ENCODE measurements around the gene SULT1A1. TPM values are rescaled to one million over a fixed set of nuclear protein-coding genes. Genes with fewer than 3 reads are reported as not detected.
"Not testable (repeated sequence)": the region's sequence is repeated elsewhere in the genome, so short reads cannot be mapped to it uniquely, and the experiment has no call there.

Gene SULT1A1
- total and polyA plus RNA-seq, 3 experiments from 2014 or later: 5.9 to 7.4 (median 7.3) TPM

- not testable (repeated sequence) for H3K27me3 Mint-ChIP-seq; H3K27me3 ChIP-seq (ENCODE audit: insufficient read depth, low read length, poor library complexity, severe bottlenecking)
These were observed 10.2 kb downstream of the SULT1A1 start for GRCh38 chr16:28599377-28600285.

GRCh38 chr16:28597692-28598261 lies 12.1 kb downstream of the SULT1A1 start:
- ChIA-PET CTCF (interaction anchor here (1.2 kb wide), 1 partner anchor 18 kb away, joined by 3 read pairs; no protein-coding TSS in a partner anchor), POLR2A (no interaction called here)

More at GRCh38 chr16:28599377-28600285, 10.2 kb downstream of the SULT1A1 start:
- H3K4me3 Mint-ChIP-seq; CTCF ChIA-PET; H3K27ac ChIP-seq (ENCODE audit: low read depth, low read length); H3K36me3 Mint-ChIP-seq; DNase-seq; H3K4me1 ChIP-seq (ENCODE audit: insufficient read depth, low read length); H3K4me1 Mint-ChIP-seq; H3K4me3 ChIP-seq (ENCODE audit: low read length); H3K9me3 ChIP-seq (ENCODE audit: low read length); H3K36me3 ChIP-seq (ENCODE audit: insufficient read depth, low read length); H3K9me3 Mint-ChIP-seq; POLR2A ChIA-PET; H3K27ac Mint-ChIP-seq: not testable (repeated sequence)

GRCh38 chr16:28596840-28597691 lies 12.8 kb downstream of the SULT1A1 start, which contains the start of gene SULT1A2:
Gene SULT1A2, minus strand, starts transcription at chr16:28597050. Its CDS starts 1,120 bp downstream, at chr16:28595930.
- Histone ChIP-seq H3K9me3 (ENCODE audit: low read length) (no peaks in the 10 kb centered on the region), H3K27me3 (ENCODE audit: insufficient read depth, low read length, poor library complexity, severe bottlenecking) (no peaks in the 10 kb centered on the region), H3K4me3 (ENCODE audit: low read length) (no peak within 1 kb of the TSS), H3K4me1 (ENCODE audit: insufficient read depth, low read length) (no peaks in the 10 kb centered on the region), H3K36me3 (ENCODE audit: insufficient read depth, low read length) (no peaks in the 10 kb centered on the region), H3K27ac (ENCODE audit: low read depth, low read length) (peak within 1 kb of the TSS; percentile 54)
- Mint-ChIP-seq H3K4me3 (no peak within 1 kb of the TSS), H3K27ac (peak within 1 kb of the TSS in 2 of 8 donors; percentile 17 to 48), H3K9me3 (no peaks in the 10 kb centered on the region), H3K4me1 (peaks cover 0 to 3% (median 3%) of the 10 kb centered on the region in 3 donors), H3K27me3 (peaks cover 0 to 2% of the 10 kb centered on the region in 2 donors), H3K36me3 (peaks cover 0 to 8% (median 0%) of the 10 kb centered on the region in 3 donors)
- DNase-seq: no peak
- ChIA-PET POLR2A (no interaction called here), CTCF (interaction anchor here (1.2 kb wide), 1 partner anchor 19 kb away, joined by 3 read pairs; no protein-coding TSS in a partner anchor)

More at GRCh38 chr16:28597692-28598261, 12.1 kb downstream of the SULT1A1 start:
- Histone ChIP-seq H3K4me3 (ENCODE audit: low read length) (no peak overlapping the region), H3K36me3 (ENCODE audit: insufficient read depth, low read length) (no peaks in the 10 kb centered on the region), H3K27me3 (ENCODE audit: insufficient read depth, low read length, poor library complexity, severe bottlenecking) (no peaks in the 10 kb centered on the region), H3K9me3 (ENCODE audit: low read length) (no peaks in the 10 kb centered on the region), H3K27ac (ENCODE audit: low read depth, low read length) (peak overlapping the region; percentile 31), H3K4me1 (ENCODE audit: insufficient read depth, low read length) (no peaks in the 10 kb centered on the region)
- H3K27ac Mint-ChIP-seq: peak overlapping the region in 1 of 8 donors; percentile 48
- H3K4me1 Mint-ChIP-seq: peaks cover 0 to 3% (median 2%) of the 10 kb centered on the region in 3 donors
- no peaks in the 10 kb centered on the region for H3K9me3 Mint-ChIP-seq
- H3K4me3 Mint-ChIP-seq: no peak overlapping the region
- DNase-seq: no peak
- peaks cover 0 to under 1% (median 0%) of the 10 kb centered on the region in 3 donors for H3K36me3 Mint-ChIP-seq
- H3K27me3 Mint-ChIP-seq: no peaks in the 10 kb centered on the region

- peaks cover 0 to 3% (median 3%) of the 10 kb centered on the region in 3 donors for H3K4me1 Mint-ChIP-seq
- Histone ChIP-seq H3K27me3 (ENCODE audit: insufficient read depth, low read length, poor library complexity, severe bottlenecking) (no peaks in the 10 kb centered on the region), H3K9me3 (ENCODE audit: low read length) (no peaks in the 10 kb centered on the region), H3K36me3 (ENCODE audit: insufficient read depth, low read length) (no peaks in the 10 kb centered on the region), H3K4me1 (ENCODE audit: insufficient read depth, low read length) (no peaks in the 10 kb centered on the region), H3K27ac (ENCODE audit: low read depth, low read length) (no peak overlapping the region), H3K4me3 (ENCODE audit: low read length) (no peak overlapping the region)
- ChIA-PET POLR2A (no interaction called here), CTCF (no interaction called here)
- peaks cover 0 to 2% of the 10 kb centered on the region in 2 donors for H3K27me3 Mint-ChIP-seq
- H3K9me3 Mint-ChIP-seq: no peaks in the 10 kb centered on the region
- H3K27ac Mint-ChIP-seq: no peak overlapping the region
- H3K36me3 Mint-ChIP-seq: peaks cover 0 to 17% (median 0%) of the 10 kb centered on the region in 3 donors
- H3K4me3 Mint-ChIP-seq: no peak overlapping the region
- DNase-seq: no peak
These were observed 13.7 kb downstream of the SULT1A1 start for GRCh38 chr16:28596115-28596630.

GRCh38 chr16:28595451-28595850 lies 14.4 kb downstream of the SULT1A1 start:
- H3K9me3 ChIP-seq (ENCODE audit: low read length); H3K27ac ChIP-seq (ENCODE audit: low read depth, low read length); H3K27me3 ChIP-seq (ENCODE audit: insufficient read depth, low read length, poor library complexity, severe bottlenecking); H3K4me1 ChIP-seq (ENCODE audit: insufficient read depth, low read length); H3K36me3 ChIP-seq (ENCODE audit: insufficient read depth, low read length); POLR2A ChIA-PET; H3K9me3 Mint-ChIP-seq; H3K4me1 Mint-ChIP-seq; DNase-seq; H3K27me3 Mint-ChIP-seq; H3K4me3 ChIP-seq (ENCODE audit: low read length); CTCF ChIA-PET; H3K4me3 Mint-ChIP-seq; H3K27ac Mint-ChIP-seq: not testable (repeated sequence)
- peaks cover 0 to 24% (median 0%) of the 10 kb centered on the region in 3 donors for H3K36me3 Mint-ChIP-seq

- Histone ChIP-seq H3K4me3 (ENCODE audit: low read length) (no peak overlapping the region), H3K27ac (ENCODE audit: low read depth, low read length) (no peak overlapping the region), H3K36me3 (ENCODE audit: insufficient read depth, low read length) (peaks cover 8% of the 10 kb centered on the region), H3K9me3 (ENCODE audit: low read length) (no peaks in the 10 kb centered on the region), H3K4me1 (ENCODE audit: insufficient read depth, low read length) (no peaks in the 10 kb centered on the region), H3K27me3 (ENCODE audit: insufficient read depth, low read length, poor library complexity, severe bottlenecking) (no peaks in the 10 kb centered on the region)
- Mint-ChIP-seq H3K27ac (peak overlapping the region in 6 of 8 donors; percentile 47 to 98 (median 71)), H3K4me3 (peak overlapping the region in 1 of 7 donors; percentile 32), H3K4me1 (peaks cover 0 to 3% (median 3%) of the 10 kb centered on the region in 3 donors), H3K9me3 (no peaks in the 10 kb centered on the region), H3K36me3 (peaks cover 0 to 48% (median 3%) of the 10 kb centered on the region in 3 donors), H3K27me3 (peaks cover 0 to 2% of the 10 kb centered on the region in 2 donors)
- no peak for DNase-seq
- CTCF ChIA-PET: interaction anchor here (0.6 kb wide), 1 partner anchor 369 kb away, joined by 3 read pairs; no protein-coding TSS in a partner anchor
- POLR2A ChIA-PET: interaction anchor here (0.6 kb wide), 1 partner anchor 17 kb away, joined by 4 read pairs; no protein-coding TSS in a partner anchor
These were observed 16.8 kb downstream of the SULT1A1 start for GRCh38 chr16:28592979-28593553.

- Histone ChIP-seq H3K27ac (ENCODE audit: low read depth, low read length) (no peak overlapping the region), H3K4me1 (ENCODE audit: insufficient read depth, low read length) (no peaks in the 10 kb centered on the region), H3K4me3 (ENCODE audit: low read length) (no peak overlapping the region), H3K27me3 (ENCODE audit: insufficient read depth, low read length, poor library complexity, severe bottlenecking) (no peaks in the 10 kb centered on the region), H3K9me3 (ENCODE audit: low read length) (no peaks in the 10 kb centered on the region), H3K36me3 (ENCODE audit: insufficient read depth, low read length) (peaks cover 8% of the 10 kb centered on the region)
- DNase-seq: no peak
- ChIA-PET POLR2A (no interaction called here), CTCF (no interaction called here)
- peaks cover 0 to 2% of the 10 kb centered on the region in 2 donors for H3K27me3 Mint-ChIP-seq
- peaks cover 0 to 53% (median 3%) of the 10 kb centered on the region in 3 donors for H3K36me3 Mint-ChIP-seq
- H3K27ac Mint-ChIP-seq: peak overlapping the region in 3 of 8 donors; percentile 17 to 61 (median 50)
- peaks cover 0 to 3% (median 3%) of the 10 kb centered on the region in 3 donors for H3K4me1 Mint-ChIP-seq
- H3K4me3 Mint-ChIP-seq: no peak overlapping the region
- H3K9me3 Mint-ChIP-seq: no peaks in the 10 kb centered on the region
These were observed 17.3 kb downstream of the SULT1A1 start for GRCh38 chr16:28592511-28592910.

All from CD8-positive, alpha-beta memory T cell (primary cell).